ENCODE measurements around the gene PROZ.

DNA sequence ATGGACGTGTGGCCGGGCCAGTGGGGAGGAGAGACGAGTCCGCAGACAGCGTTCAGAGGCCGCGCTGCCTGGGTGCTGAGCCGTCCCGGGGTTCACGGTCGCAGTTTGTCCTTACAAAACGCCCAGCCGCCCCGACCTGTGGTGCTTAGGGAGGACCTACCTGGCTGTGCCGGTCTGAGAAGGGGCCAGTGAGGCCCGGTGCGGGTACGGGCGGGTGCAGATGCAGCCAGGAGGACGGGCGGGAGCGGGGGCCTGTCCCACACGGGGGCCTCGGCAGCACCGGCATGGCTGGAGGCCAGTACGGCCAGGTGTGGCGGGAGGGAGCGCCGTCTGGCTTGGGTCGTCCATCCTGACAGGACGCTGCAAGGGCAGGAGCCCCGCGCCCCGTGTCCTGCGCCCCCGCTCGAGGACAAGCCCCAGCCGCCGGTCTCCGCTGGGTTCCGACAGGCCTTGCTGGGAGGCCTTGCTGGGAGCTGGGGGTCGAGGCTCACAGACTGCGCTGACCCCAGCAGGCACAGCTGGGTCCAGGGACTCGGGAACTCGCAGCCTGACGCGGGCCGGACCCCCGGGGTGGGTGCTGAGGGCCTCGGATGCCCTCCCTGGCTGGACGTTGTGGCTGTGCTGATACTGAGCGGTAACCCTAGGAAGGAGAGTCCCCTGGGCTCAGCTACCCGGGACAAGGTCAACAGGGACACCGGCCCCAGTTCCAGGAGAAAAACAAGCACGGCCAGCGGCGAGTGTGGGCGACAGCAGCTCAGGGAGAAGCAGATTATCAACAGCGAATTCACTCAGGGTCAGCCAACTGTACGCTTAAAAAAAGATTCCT, 5.3 kb upstream of the PROZ start:
- TF ChIP-seq GATA3 (IDR thresholded peaks at IDR 0.05; ENCODE audit: low read depth, low read length) = no peak
- TF ChIP-seq GATA2 (IDR thresholded peaks at IDR 0.05; ENCODE audit: low read depth, low read length) = no peak
